ENCODE results near the gene LRRC63. TPM values are rescaled to one million over a fixed set of nuclear protein-coding genes. Genes with fewer than 3 reads are reported as not detected.

LRRC63 gene
- total and polyA plus RNA-seq, 9 of the 15 experiments (the other 6 are each of a cell fraction or from before 2014, with no cell fraction given), result 0.07 to 0.41 (median 0.24) TPM; not detected in 1

GRCh38 chr13:46210362-46211083, 1.2 kb upstream of the LRRC63 start (continued):
- TF ChIP-seq, protein P1, sequence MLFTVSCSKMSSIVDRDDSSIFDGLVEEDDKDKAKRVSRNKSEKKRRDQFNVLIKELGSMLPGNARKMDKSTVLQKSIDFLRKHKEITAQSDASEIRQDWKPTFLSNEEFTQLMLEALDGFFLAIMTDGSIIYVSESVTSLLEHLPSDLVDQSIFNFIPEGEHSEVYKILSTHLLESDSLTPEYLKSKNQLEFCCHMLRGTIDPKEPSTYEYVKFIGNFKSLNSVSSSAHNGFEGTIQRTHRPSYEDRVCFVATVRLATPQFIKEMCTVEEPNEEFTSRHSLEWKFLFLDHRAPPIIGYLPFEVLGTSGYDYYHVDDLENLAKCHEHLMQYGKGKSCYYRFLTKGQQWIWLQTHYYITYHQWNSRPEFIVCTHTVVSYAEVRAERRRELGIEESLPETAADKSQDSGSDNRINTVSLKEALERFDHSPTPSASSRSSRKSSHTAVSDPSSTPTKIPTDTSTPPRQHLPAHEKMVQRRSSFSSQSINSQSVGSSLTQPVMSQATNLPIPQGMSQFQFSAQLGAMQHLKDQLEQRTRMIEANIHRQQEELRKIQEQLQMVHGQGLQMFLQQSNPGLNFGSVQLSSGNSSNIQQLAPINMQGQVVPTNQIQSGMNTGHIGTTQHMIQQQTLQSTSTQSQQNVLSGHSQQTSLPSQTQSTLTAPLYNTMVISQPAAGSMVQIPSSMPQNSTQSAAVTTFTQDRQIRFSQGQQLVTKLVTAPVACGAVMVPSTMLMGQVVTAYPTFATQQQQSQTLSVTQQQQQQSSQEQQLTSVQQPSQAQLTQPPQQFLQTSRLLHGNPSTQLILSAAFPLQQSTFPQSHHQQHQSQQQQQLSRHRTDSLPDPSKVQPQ (CRISPR knock-in tag; IDR thresholded peaks at IDR 0.05; ENCODE audit: borderline replicate concordance), result no peak
- TF ChIP-seq PURB (CRISPR knock-in tag; IDR thresholded peaks at IDR 0.05; ENCODE audit: low read depth), result no peak
- TF ChIP-seq NFRKB (IDR thresholded peaks at IDR 0.05; ENCODE audit: low read depth), result no peak
- TF ChIP-seq HEY1 (CRISPR knock-in tag; IDR thresholded peaks at IDR 0.05; ENCODE audit: borderline replicate concordance), result no peak
- no peak for TF ChIP-seq NFYB (IDR thresholded peaks at IDR 0.05; ENCODE audit: extremely low read depth, insufficient read length)
- TF ChIP-seq SRSF1 (IDR thresholded peaks at IDR 0.05; ENCODE audit: low read depth, low read length), result no peak
- peak; percentile 72; the same call in 1 of the 2 replicates for TF ChIP-seq C11orf30 (IDR thresholded peaks at IDR 0.05; ENCODE audit: low read depth)
- TF ChIP-seq PTTG1 (tag; IDR thresholded peaks at IDR 0.05; ENCODE audit: low read depth), result no peak
- TF ChIP-seq, protein P2, sequence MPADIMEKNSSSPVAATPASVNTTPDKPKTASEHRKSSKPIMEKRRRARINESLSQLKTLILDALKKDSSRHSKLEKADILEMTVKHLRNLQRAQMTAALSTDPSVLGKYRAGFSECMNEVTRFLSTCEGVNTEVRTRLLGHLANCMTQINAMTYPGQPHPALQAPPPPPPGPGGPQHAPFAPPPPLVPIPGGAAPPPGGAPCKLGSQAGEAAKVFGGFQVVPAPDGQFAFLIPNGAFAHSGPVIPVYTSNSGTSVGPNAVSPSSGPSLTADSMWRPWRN (IDR thresholded peaks at IDR 0.05; ENCODE audit: low read depth), result no peak
- TF ChIP-seq, protein P3, sequence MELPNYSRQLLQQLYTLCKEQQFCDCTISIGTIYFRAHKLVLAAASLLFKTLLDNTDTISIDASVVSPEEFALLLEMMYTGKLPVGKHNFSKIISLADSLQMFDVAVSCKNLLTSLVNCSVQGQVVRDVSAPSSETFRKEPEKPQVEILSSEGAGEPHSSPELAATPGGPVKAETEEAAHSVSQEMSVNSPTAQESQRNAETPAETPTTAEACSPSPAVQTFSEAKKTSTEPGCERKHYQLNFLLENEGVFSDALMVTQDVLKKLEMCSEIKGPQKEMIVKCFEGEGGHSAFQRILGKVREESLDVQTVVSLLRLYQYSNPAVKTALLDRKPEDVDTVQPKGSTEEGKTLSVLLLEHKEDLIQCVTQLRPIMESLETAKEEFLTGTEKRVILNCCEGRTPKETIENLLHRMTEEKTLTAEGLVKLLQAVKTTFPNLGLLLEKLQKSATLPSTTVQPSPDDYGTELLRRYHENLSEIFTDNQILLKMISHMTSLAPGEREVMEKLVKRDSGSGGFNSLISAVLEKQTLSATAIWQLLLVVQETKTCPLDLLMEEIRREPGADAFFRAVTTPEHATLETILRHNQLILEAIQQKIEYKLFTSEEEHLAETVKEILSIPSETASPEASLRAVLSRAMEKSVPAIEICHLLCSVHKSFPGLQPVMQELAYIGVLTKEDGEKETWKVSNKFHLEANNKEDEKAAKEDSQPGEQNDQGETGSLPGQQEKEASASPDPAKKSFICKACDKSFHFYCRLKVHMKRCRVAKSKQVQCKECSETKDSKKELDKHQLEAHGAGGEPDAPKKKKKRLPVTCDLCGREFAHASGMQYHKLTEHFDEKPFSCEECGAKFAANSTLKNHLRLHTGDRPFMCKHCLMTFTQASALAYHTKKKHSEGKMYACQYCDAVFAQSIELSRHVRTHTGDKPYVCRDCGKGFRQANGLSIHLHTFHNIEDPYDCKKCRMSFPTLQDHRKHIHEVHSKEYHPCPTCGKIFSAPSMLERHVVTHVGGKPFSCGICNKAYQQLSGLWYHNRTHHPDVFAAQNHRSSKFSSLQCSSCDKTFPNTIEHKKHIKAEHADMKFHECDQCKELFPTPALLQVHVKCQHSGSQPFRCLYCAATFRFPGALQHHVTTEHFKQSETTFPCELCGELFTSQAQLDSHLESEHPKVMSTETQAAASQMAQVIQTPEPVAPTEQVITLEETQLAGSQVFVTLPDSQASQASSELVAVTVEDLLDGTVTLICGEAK (IDR thresholded peaks at IDR 0.05), result peak; percentile 8; the same call in 1 of the 2 replicates
- TF ChIP-seq, protein P3 (CRISPR knock-in tag; IDR thresholded peaks at IDR 0.05), result no peak
- TF ChIP-seq NRF1 (conservative IDR thresholded peaks at IDR 0.05 in 1 of 2, IDR thresholded peaks at IDR 0.05 in 1 of 2), result no peak

Data from K562 (cell line).